Measurements from ENCODE around the gene CREB3L2. TPM values are rescaled to one million over a fixed set of nuclear protein-coding genes. Genes with fewer than 3 reads are reported as not detected.

Gene CREB3L2
- total RNA-seq, 4 donors from 2014 or later, result 16.4 to 37.0 (median 19.9) TPM

DNA sequence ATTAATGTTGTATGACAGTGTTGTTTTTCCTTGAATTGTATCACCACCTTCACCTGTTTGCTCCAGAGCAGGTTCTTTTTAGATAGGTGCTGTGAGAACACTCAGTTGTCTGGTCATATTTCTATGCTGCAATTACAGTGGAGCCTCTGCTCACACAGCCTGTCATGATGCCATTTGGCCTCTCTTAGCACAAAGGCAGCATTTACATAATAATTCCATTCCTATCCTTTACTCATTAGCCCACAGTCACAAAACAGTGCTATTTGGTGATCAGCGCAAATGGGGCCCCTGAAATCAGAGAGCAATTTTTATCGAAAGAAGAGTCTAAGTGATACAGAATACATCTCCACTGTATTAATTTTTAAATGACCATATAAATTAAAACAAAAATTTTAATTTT is 141.3 kb downstream of the CREB3L2 start:
- TF ChIP-seq POLR2A (IDR thresholded peaks at IDR 0.05) (no peak), EP300 (IDR thresholded peaks at IDR 0.05; ENCODE audit: low read depth) (no peak), POLR2AphosphoS5 (IDR thresholded peaks at IDR 0.05) (no peak)
- TF ChIP-seq, protein P1, sequence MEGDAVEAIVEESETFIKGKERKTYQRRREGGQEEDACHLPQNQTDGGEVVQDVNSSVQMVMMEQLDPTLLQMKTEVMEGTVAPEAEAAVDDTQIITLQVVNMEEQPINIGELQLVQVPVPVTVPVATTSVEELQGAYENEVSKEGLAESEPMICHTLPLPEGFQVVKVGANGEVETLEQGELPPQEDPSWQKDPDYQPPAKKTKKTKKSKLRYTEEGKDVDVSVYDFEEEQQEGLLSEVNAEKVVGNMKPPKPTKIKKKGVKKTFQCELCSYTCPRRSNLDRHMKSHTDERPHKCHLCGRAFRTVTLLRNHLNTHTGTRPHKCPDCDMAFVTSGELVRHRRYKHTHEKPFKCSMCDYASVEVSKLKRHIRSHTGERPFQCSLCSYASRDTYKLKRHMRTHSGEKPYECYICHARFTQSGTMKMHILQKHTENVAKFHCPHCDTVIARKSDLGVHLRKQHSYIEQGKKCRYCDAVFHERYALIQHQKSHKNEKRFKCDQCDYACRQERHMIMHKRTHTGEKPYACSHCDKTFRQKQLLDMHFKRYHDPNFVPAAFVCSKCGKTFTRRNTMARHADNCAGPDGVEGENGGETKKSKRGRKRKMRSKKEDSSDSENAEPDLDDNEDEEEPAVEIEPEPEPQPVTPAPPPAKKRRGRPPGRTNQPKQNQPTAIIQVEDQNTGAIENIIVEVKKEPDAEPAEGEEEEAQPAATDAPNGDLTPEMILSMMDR (IDR thresholded peaks at IDR 0.05), result no peak

DNA sequence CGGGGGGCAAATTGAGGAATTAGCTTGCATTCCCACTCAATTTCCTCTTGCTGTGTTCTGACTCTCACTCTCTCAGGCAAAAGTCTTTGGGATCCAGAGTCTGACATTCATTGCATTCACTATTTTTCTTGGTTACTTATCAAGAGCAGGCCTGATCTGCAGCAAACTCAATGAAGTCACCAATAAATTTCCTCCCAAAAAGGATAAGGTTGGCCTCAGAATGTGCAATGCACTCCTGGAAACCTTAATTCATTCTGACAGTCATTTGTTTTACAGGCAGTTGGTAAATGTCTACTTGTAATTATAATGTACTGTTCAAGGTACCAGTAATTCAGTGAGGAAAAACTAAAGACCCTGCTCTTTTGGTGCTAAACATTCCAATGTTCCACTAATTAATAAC is 148.8 kb downstream of the CREB3L2 start:
- Histone ChIP-seq H3K9me3 (no peaks in the 10 kb centered on the region), H3K36me3 (no peaks in the 10 kb centered on the region), H3K27me3 (peaks cover 9% of the 10 kb centered on the region), H3K4me1 (no peaks in the 10 kb centered on the region), H3K27ac (no peak overlapping the region), H3K4me3 (no peak overlapping the region)
- TF ChIP-seq POLR2AphosphoS5 (IDR thresholded peaks at IDR 0.05), result no peak
- WGBS, 2 donors (ENCODE audit: low coverage in 1 of 2), result 97% methylated on average over 1 of the region's 1 CpG; no CpG with 5 or more reads in 1 of the 2 donors
- intact Hi-C loops (cut with DNase I; ENCODE audit: low total_unique reads), result no loop called here
- DNase-seq, result no peak
- in situ Hi-C loops (cut with MboI; ENCODE audit: low pct_ligation_motif_present in 1 of 4, low pct_unique_long_range_greater_than_20kb in 1 of 4, low sequenced_read_pairs in 3 of 4), result loop anchor here in 1 of 4 donors (25.0 kb wide), 1 partner anchor 191 kb away; no protein-coding TSS in a partner anchor

More for the DNA sequence above, 141.3 kb downstream of the CREB3L2 start:
- H3K36me3 ChIP-seq, result no peaks in the 10 kb centered on the region
- H3K4me3 ChIP-seq, result no peak overlapping the region
- no peak overlapping the region for H3K27ac ChIP-seq
- H3K27me3 ChIP-seq, result no peaks in the 10 kb centered on the region
- DNase-seq, result no peak
- intact Hi-C loops (cut with DNase I; ENCODE audit: low total_unique reads), result no loop called here
- 94 to 100% methylated on average over 2 of the region's 2 CpGs for WGBS, 2 donors (ENCODE audit: low coverage in 1 of 2)
- no peaks in the 10 kb centered on the region for H3K9me3 ChIP-seq
- in situ Hi-C loops (cut with MboI; ENCODE audit: low pct_ligation_motif_present in 1 of 4, low pct_unique_long_range_greater_than_20kb in 1 of 4, low sequenced_read_pairs in 3 of 4), result loop anchor here in 1 of 4 donors (25.0 kb wide), 1 partner anchor 198 kb away; no protein-coding TSS in a partner anchor
- H3K4me1 ChIP-seq, result no peaks in the 10 kb centered on the region

DNA sequence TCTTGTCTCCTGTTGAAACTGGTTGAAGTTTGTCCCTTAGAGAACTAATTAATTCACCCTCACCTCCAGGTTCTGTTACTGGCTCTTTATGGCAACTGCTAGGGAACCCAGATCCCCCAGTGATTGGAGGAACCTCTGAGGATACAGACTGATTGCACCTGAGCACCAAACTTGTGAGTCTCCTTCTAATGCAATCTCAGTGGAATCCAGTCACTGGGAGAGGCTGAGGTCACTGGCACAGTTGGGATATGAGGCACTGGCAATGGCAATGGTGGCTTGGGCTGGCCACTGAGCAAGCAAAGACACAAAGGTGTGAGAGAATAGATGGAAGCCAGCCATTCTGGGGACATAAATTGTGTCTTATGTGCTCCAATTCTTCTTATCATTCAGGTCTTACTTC is 149.8 kb downstream of the CREB3L2 start:
- Histone ChIP-seq H3K4me3 (no peak overlapping the region), H3K27me3 (peaks cover 18% of the 10 kb centered on the region), H3K27ac (no peak overlapping the region), H3K9me3 (no peaks in the 10 kb centered on the region), H3K4me1 (peaks cover 0 to 6% (median 5%) of the 10 kb centered on the region in 4 donors), H3K36me3 (no peaks in the 10 kb centered on the region)
- no peak for DNase-seq
- in situ Hi-C loops (cut with MboI; ENCODE audit: low pct_ligation_motif_present in 1 of 4, low pct_unique_long_range_greater_than_20kb in 1 of 4, low sequenced_read_pairs in 3 of 4) (loop anchor here in 1 of 4 donors (25.0 kb wide), 1 partner anchor 190 kb away; no protein-coding TSS in a partner anchor), intact Hi-C loops (cut with DNase I; ENCODE audit: low total_unique reads) (no loop called here)
- TF ChIP-seq POLR2A (IDR thresholded peaks at IDR 0.05), result no peak

DNA sequence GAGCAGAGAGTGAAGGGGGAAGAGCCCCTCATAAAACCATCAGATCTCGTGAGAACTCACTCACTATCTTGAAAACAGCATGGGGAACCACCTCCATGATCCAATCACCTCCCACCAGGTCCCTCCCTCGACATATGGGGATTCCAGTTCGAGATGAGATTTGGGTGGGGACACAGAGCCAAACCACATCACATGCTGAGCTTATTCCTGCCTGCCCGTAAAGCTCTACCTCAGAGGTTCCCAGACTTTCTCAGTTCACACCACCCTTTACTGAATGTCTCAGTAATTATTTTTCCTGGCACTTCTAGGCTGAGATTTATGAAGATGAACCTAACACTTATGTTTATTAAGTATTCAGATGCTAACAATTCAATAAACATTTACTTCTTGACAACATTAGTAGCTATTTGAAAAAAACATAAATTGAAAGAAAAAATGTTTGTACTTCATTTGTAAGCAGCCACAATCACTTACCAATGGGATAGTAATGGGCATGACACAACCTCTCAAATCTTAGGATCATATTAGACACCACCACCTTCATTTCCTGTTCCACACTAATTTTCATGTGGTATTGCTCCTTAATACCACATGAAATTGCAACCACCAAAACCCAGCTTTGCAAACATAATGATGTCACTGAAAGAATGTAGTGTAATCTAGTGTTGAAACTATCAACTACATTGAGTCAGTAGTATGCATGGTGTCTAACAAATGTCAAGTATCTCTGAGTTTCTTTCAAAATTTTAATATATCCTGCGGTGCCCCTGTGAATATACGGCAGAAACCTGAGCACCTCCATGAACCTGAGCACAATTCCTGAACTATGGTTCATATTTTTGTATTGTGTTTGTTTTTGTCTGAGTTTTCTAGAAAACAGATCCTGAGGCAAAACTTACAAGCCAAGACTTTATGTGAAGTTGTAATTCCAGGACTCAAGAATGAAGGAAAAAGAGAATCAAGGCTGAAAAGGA is 150.6 kb downstream of the CREB3L2 start:
- Histone ChIP-seq H3K4me1 (peaks cover 0 to 11% (median 10%) of the 10 kb centered on the region in 4 donors), H3K27me3 (peaks cover 25% of the 10 kb centered on the region), H3K36me3 (no peaks in the 10 kb centered on the region), H3K27ac (no peak overlapping the region), H3K9me3 (no peaks in the 10 kb centered on the region), H3K4me3 (no peak overlapping the region)
- DNase-seq, result no peak
- in situ Hi-C loops (cut with MboI; ENCODE audit: low pct_ligation_motif_present in 1 of 4, low pct_unique_long_range_greater_than_20kb in 1 of 4, low sequenced_read_pairs in 3 of 4) (loop anchor here in 1 of 4 donors (25.0 kb wide), 1 partner anchor 189 kb away; no protein-coding TSS in a partner anchor), intact Hi-C loops (cut with DNase I; ENCODE audit: low total_unique reads) (no loop called here)
- 76 to 86% methylated on average over 6 of the region's 6 CpGs for WGBS, 2 donors (ENCODE audit: low coverage in 1 of 2)
- TF ChIP-seq POLR2AphosphoS5 (IDR thresholded peaks at IDR 0.05) (no peak), EP300 (IDR thresholded peaks at IDR 0.05; ENCODE audit: low read depth) (no peak), POLR2A (IDR thresholded peaks at IDR 0.05) (no peak)
- TF ChIP-seq, protein P1 (IDR thresholded peaks at IDR 0.05), result no peak

DNA sequence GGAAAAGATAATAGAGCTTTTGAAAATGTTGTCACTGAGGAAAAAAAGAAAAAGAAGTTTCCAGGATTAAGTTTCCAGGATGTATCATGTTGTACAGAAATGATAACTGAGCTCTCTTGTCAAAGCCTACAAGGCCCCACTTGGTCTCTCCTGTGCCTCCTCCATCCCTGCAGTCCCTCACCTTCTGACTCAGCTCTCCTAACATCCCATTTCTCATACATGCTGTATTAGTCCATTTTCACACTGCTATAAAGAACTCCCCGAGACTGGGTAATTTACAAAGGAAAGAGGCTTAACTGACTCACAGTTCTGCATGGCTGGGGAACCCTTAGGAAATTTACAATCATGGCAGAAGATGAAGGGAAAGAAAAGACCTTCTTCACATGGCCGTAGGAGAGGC is 151.3 kb downstream of the CREB3L2 start:
- intact Hi-C loops (cut with DNase I; ENCODE audit: low total_unique reads), result no loop called here
- H3K4me3 ChIP-seq, result no peak overlapping the region
- TF ChIP-seq POLR2A (IDR thresholded peaks at IDR 0.05) (no peak), POLR2AphosphoS5 (IDR thresholded peaks at IDR 0.05) (no peak), EP300 (IDR thresholded peaks at IDR 0.05; ENCODE audit: low read depth) (no peak)
- TF ChIP-seq, protein P1 (IDR thresholded peaks at IDR 0.05), result no peak
- no peaks in the 10 kb centered on the region for H3K9me3 ChIP-seq
- no peak for DNase-seq
- 76 to 82% methylated on average over 2 of the region's 2 CpGs for WGBS, 2 donors (ENCODE audit: low coverage in 1 of 2)
- peaks cover 0 to 13% (median 10%) of the 10 kb centered on the region in 4 donors for H3K4me1 ChIP-seq
- peaks cover 31% of the 10 kb centered on the region for H3K27me3 ChIP-seq
- H3K36me3 ChIP-seq, result no peaks in the 10 kb centered on the region
- no peak overlapping the region for H3K27ac ChIP-seq
- in situ Hi-C loops (cut with MboI; ENCODE audit: low pct_ligation_motif_present in 1 of 4, low pct_unique_long_range_greater_than_20kb in 1 of 4, low sequenced_read_pairs in 3 of 4), result loop anchor here in 1 of 4 donors (25.0 kb wide), 1 partner anchor 188 kb away; no protein-coding TSS in a partner anchor
